ENCODE data around the gene MYH15. TPM values are rescaled to one million over a fixed set of nuclear protein-coding genes. Genes with fewer than 3 reads are reported as not detected.
"Not testable (repeated sequence)": the region's sequence is repeated elsewhere in the genome, so short reads cannot be mapped to it uniquely, and the experiment has no call there.

Gene MYH15
- total RNA-seq, 1 donor from 2014 or later: 0.13 TPM

DNA sequence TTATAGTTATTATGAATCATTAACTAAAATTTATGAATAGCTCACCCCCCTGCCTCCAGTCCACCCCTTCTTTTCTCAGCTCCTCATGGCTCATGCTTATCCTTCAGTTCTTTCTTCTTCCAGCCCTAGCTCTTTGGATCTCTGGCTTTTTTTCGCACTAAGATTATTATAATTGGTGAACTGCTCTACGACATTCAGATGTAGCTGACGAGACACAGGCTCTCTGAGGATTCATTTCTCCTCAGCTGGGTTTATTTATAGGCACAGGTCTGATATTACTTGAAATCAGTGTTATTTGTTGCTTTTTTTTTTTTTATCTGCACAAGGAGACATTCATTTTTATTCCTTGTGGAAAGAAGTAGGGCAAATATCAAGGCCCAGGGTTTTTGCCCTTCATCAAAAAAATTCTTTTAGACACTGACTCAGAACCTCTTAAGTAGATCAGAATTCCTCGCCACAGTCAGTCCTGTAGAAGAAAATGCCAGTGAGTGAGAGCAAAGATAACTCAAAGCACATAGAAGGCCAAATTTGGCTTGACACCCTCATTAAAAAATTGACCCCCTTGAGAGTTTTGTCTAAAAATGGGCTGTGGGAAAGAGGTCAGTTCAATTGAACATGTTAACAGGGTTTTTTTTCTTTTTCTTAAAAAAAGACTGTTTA lies 106.6 kb downstream of the MYH15 start:
- DNase-seq (no peak), ATAC-seq (ENCODE audit: poor library complexity) (no peak)
- intact Hi-C loops (cut with DNase I): no loop called here

GRCh38 chr3:108403198-108403597 lies 107.2 kb downstream of the MYH15 start:
- intact Hi-C loops (cut with DNase I): no loop called here
- DNase-seq (no peak), ATAC-seq (ENCODE audit: poor library complexity) (no peak)

DNA sequence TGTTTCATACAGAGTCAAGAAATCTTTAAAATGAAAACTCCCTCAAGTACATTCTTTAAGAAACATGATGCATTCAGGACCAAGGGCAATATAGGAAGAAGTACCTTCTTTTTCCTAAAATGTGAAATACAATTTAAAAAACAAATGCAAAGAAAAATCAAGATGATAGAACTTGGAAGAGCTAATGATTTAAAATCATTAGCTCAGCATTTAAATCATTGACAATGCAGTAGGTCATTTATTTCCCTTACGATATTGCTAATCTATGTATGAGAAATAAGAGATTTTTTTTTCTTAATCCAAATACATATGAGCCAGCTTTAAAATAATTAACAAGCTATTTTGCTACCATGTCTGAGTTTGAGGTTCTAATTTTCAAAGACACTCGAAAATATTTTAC lies 108.6 kb downstream of the MYH15 start:
- DNase-seq (no peak), ATAC-seq (ENCODE audit: poor library complexity) (no peak)
- intact Hi-C loops (cut with DNase I): no loop called here

- DNase-seq (no peak), ATAC-seq (ENCODE audit: poor library complexity) (no peak)
- intact Hi-C loops (cut with DNase I): no loop called here
Measured at GRCh38 chr3:108398510-108398909, 111.9 kb downstream of the MYH15 start.

GRCh38 chr3:108396336-108396735 lies 114.1 kb downstream of the MYH15 start:
- DNase-seq (no peak), ATAC-seq (ENCODE audit: poor library complexity) (no peak)
- intact Hi-C loops (cut with DNase I): no loop called here

DNA sequence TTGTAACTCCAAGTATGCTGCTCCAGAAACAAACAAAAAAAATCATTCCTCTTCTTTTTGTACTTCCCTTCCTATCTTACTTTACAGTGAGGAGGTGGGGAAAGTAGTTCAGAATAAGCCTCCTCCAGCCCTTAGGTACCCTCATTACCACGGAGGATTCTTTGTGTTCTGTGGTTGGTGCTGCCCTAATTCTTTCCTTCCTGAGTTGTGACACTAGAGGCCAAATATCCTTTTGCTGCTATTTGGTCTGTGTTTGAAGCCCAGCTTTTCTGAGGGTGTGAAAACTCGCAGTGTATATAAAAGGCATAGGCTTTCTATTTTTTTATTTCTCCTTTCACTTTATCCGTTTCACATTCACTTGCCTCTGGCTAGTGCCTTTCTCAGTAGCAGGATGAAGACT lies 115.8 kb downstream of the MYH15 start:
- no peak for DNase-seq
- no peak for ATAC-seq (ENCODE audit: poor library complexity)
- intact Hi-C loops (cut with DNase I): no loop called here

DNA sequence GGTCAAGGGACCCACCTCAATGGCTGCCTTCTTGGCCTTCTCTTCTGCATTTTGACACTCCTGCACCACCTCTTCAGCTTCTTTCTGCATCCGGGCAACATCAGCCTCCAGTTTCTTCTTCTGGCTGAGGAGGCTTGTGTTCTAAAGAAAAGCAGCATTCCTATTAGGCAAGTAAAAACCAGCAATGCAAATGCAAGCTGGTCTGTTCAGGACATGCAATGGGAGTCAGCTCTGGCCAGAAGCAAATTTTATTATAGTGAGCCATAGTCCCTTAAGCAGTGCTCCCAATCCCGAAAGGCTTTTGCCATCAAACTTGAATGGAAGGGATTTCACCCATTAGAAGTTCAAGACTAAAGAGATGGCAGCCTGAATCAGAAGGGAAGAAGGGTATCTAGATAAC lies 116.4 kb downstream of the MYH15 start:
- intact Hi-C loops (cut with DNase I): no loop called here
- DNase-seq (no peak), ATAC-seq (ENCODE audit: poor library complexity) (no peak)

- DNase-seq (no peak), ATAC-seq (ENCODE audit: poor library complexity) (no peak)
- intact Hi-C loops (cut with DNase I): no loop called here
Measured at GRCh38 chr3:108393128-108393900, 117.1 kb downstream of the MYH15 start.

GRCh38 chr3:108391917-108392593 lies 118.3 kb downstream of the MYH15 start:
- ATAC-seq (ENCODE audit: poor library complexity) (no peak), DNase-seq (no peak)
- intact Hi-C loops (cut with DNase I): no loop called here

GRCh38 chr3:108389372-108389771 lies 121.0 kb downstream of the MYH15 start:
- ATAC-seq (ENCODE audit: poor library complexity) (no peak), DNase-seq (no peak)
- intact Hi-C loops (cut with DNase I): no loop called here

DNA sequence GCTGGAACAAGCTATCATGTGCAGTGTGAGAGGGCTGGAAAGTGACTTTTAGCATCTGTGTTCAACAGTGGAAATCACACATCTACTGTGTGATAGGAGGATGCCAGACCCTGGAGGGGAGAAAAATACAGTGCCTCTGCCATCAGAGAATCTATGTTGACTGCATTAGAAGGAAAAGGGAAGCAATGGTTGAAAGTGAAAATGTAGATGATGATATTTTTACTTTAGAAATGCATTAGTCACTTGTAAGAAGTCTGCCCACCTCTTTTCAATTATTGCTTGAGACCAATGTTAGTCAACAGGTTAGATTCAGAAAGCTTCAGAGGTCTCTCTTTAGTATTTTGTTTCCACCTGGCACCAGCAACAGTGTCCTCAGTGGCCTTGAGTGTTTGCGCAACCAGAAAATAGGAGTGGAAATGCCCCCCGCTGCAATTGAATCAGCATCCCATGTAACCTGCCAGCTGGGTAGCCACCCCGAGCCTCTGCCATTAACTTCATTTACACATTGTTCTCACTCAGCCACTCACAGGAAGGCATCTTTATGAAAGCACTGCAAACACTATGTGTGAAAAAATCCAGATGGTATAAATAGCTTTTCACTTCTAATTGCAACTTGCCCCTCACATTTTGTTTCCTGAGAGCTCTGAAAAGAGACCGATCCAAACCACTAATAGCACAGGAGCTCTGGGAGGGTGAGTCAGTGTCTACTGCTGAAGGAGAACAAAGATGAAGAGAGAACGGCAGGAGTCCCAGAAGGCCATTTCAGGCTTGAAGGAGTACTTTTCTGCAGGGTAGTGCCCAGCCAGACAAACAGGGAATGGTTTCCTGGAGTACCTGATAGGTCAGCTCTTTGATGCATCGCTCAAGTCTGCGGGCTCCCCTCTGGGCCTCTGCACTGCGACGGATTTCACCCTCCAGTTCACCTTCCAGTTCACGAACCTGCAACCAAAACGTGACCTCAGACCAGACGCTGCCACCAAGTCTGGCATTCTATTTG lies 122.0 kb downstream of the MYH15 start:
- intact Hi-C loops (cut with DNase I): no loop called here

GRCh38 chr3:108387063-108387462 lies 123.3 kb downstream of the MYH15 start:
- DNase-seq (no peak), ATAC-seq (ENCODE audit: poor library complexity) (no peak)
- intact Hi-C loops (cut with DNase I): no loop called here

More for the DNA sequence above, 122.0 kb downstream of the MYH15 start:
- DNase-seq: no peak
- ATAC-seq (ENCODE audit: poor library complexity): no peak

GRCh38 chr3:108383306-108383705 lies 127.1 kb downstream of the MYH15 start:
- ATAC-seq (ENCODE audit: poor library complexity) (no peak), DNase-seq (no peak)
- intact Hi-C loops (cut with DNase I): no loop called here

DNA sequence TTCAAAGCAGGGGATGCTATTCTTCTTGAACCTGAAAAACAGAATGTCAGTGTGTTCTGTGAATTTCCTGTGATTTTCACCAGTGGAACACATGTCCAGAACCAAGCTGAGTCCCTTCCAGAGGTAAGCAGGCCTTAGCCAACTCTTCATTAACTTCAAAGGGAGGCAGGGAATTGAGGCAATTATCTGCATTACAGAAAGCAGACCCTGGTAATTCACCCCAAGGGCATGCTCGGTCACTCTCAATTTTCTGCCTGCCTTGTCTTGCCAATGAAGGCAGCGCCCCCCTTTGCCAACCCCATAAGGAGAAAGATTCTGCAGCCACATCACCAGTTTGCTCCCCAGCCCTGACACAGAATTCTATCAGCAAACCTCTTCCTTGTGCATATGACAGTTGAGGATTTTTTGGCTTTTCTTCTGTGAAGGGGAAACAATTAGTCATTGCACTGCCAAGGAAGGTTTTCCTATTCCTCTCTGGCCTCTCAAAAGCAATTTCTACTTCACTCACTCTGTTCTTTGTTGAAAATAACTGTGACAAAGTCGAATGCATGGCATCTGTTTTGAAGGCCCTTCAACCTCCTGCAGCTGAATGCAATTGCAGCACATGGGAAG lies 128.8 kb downstream of the MYH15 start:
- no peak for DNase-seq
- no peak for ATAC-seq (ENCODE audit: poor library complexity)
- intact Hi-C loops (cut with DNase I): no loop called here

DNA sequence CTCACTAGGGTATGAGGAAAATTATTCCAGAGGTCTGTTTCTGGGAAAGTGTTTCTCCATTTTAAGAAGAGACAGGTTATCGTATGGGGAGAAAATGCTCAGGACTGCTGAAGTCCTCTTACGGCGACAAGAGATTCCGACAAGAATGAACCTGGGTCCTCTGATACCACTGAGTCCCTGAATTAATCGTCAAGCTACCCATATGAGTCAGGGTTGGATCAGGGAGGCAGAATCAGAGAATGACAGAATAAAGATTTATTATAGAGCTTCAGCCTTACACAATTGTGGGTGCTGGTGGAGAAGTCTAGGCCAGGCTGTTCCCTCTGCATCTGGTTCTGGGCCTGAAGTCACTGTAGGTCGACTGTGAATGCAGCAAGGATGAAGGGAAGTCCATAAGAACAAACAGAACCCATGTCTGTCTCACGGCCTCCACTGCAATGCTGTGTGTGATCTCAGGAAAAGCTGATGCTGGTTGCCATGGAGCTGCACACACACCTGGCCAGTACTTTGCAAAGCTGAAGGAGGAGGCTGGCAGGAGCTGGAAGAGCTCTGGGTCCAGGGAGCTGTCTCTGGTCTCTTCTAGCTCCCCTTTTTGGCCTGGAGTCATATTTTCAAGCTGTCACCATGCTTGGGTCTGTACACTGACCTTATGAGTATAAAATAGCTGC lies 130.1 kb downstream of the MYH15 start:
- ATAC-seq (ENCODE audit: poor library complexity) (no peak), DNase-seq (no peak)
- intact Hi-C loops (cut with DNase I): no loop called here

- DNase-seq; ATAC-seq (ENCODE audit: poor library complexity); intact Hi-C loops (cut with DNase I): not testable (repeated sequence)
Measured at GRCh38 chr3:108378952-108379342, 131.4 kb downstream of the MYH15 start.

DNA sequence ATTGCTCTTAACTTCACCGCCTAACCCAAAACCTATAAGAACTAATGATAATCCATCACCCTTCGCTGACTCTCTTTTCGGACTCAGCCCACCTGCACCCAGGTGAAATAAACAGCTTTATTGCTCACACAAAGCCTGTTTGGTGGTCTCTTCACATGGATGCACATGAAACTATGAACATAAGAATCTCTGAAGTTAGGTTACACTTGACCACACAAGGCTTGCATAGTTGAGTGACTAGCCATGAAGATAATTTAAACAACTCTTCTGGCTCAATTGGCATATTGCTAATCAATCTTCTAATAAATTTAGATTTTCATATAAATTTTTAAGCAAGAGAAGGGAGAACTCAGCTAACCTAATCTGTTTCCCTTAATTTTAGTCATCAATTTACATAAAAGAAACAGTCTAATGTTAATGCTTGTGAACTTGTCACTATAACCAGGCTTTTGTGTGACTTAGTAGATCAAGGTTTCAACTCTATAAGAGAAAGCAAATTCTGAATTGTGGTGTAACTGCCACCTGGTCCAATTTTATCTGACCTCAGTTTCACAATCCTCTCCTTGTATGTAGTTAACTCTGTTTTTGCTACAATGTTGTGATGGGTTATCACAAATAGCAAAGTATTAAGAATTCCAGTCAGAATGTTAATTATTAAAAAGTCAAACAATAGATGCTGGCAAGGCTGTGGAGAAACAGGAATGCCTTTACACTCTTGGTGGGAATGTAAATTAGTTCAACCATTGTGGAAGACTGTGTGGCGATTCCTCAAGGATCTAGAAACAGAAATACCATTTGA lies 132.0 kb downstream of the MYH15 start:
- intact Hi-C loops (cut with DNase I): no loop called here
- DNase-seq (no peak), ATAC-seq (ENCODE audit: poor library complexity) (no peak)

Measured in Right ventricle myocardium superior (tissue), 1 donor.